Transverse colon (tissue), 4 donors: Measurements from ENCODE around the gene LRRN4. TPM values are rescaled to one million over a fixed set of nuclear protein-coding genes. Genes with fewer than 3 reads are reported as not detected.

Experiments used
- DNase-seq: peaks from one replicate; pipeline ENCODE4 v3.0.0-alpha.2; 2019
- H3K27ac ChIP-seq, 4 donors: fragments of 200-600 bp; sonication (generic); 2 replicates each; pipeline ENCODE4 v1.5.1; 2016 to 2018; ENCODE audit warnings: inconsistent platforms in 4 of 4
- H3K27me3 ChIP-seq: fragments of 200-600 bp; sonication (generic); 2 replicates; pipeline ENCODE4 v1.5.1; 2017; ENCODE audit warnings: inconsistent platforms
- H3K36me3 ChIP-seq, 4 donors: fragments of 200-600 bp; sonication (generic); 2 replicates each; pipeline ENCODE4 v1.5.1; 2017 to 2019; ENCODE audit warnings: inconsistent platforms in 4 of 4
- H3K4me1 ChIP-seq, 4 donors: fragments of 200-600 bp; sonication (generic); 2 replicates each; pipeline ENCODE4 v1.5.1; 2017 to 2020; ENCODE audit warnings: inconsistent platforms in 4 of 4
- H3K4me3 ChIP-seq, 4 donors: fragments of 200-600 bp; sonication (generic); 1 replicate in 1 of 4; 2 replicates in 3 of 4; pipeline versions ENCODE4 v1.5.1 to v1.6.1; 2017 to 2019; ENCODE audit warnings: inconsistent platforms in 4 of 4
- H3K9me3 ChIP-seq, 2 donors: fragments of 200-600 bp; sonication (generic); 2 replicates each; pipeline ENCODE4 v1.5.1; 2017 to 2019; ENCODE audit warnings: inconsistent platforms in 2 of 2
- CTCF ChIP-seq, 5 experiments: fragments of 200-600 bp in 3 of 5; fragments of 450-650 bp in 2 of 5; sonication (generic) in 3 of 5; IDR thresholded peaks; 1 replicate in 2 of 5; 2 replicates in 3 of 5; pipeline ENCODE4 v1.5.1; 2016 to 2017; ENCODE audit warnings: antibody characterized with exemption in 5 of 5, inconsistent platforms in 3 of 5, mild to moderate bottlenecking in 2 of 5, moderate library complexity in 1 of 5
- EP300 ChIP-seq: sonication (generic); formaldehyde crosslinking; IDR thresholded peaks from one replicate; pipeline ENCODE4 v1.6.1; 2017; ENCODE audit warnings: antibody characterized with exemption, low read depth
- POLR2A ChIP-seq: fragments of 450-650 bp; IDR thresholded peaks from one replicate; pipeline ENCODE4 v1.6.1; 2016; ENCODE audit warnings: antibody characterized with exemption, mild to moderate bottlenecking, moderate library complexity
- POLR2AphosphoS5 ChIP-seq, 3 donors: sonication (generic); formaldehyde crosslinking; IDR thresholded peaks; one replicate each; pipeline ENCODE4 v1.6.1; 2016; ENCODE audit warnings: antibody characterized with exemption in 3 of 3
- WGBS, 2 donors: methylation state at CpG; one replicate each; pipeline ENCODE4 v1.1.5; 2018; ENCODE audit warnings: low coverage in 1 of 2; 5-methylcytosine and 5-hydroxymethylcytosine counted together
- in situ Hi-C, 4 donors: fragments of 200-750 bp; cut with MboI; loops; one replicate each; pipeline versions ENCODE4 v1.15.0 to v1.15.1; 2017; ENCODE audit warnings: low sequenced_read_pairs in 3 of 4, low pct_ligation_motif_present in 1 of 4, low pct_unique_long_range_greater_than_20kb in 1 of 4
- intact Hi-C: fragments of 100-400 bp; cut with DNase I; formaldehyde crosslinking; loops from one replicate; pipeline ENCODE4 v1.15.1; 2023; ENCODE audit warnings: low total_unique reads
- total RNA-seq, 4 donors: library from RNA; depleted of rRNA; stranded (reverse); fragments of >200 nt; gene quantifications; one replicate each; pipeline ENCODE4 v1.1.0, GENCODE V29; 2016

Gene LRRN4
- total RNA-seq, 4 donors from 2014 or later: 0.48 TPM; not detected in 3

- TF ChIP-seq CTCF (IDR thresholded peaks at IDR 0.05) (no peak), EP300 (no peak), POLR2A (no peak), POLR2AphosphoS5 (IDR thresholded peaks at IDR 0.05) (no peak)
- Histone ChIP-seq H3K9me3 (no peaks in the 10 kb centered on the region), H3K27ac (no peak overlapping the region), H3K4me3 (no peak overlapping the region), H3K4me1 (no peaks in the 10 kb centered on the region), H3K36me3 (peaks cover 0 to 49% (median 9%) of the 10 kb centered on the region in 4 donors), H3K27me3 (no peaks in the 10 kb centered on the region)
- intact Hi-C loops (no loop called here), in situ Hi-C loops (no loop called here)
- 86 to 89% methylated on average over 3 to 5 of the region's 5 CpGs for WGBS, 2 donors
- no peak for DNase-seq
These were observed 14.1 kb downstream of the LRRN4 start for GRCh38 chr20:6039766-6040165.

- no peaks in the 10 kb centered on the region for H3K4me1 ChIP-seq
- H3K36me3 ChIP-seq: peaks cover 0 to 57% (median 12%) of the 10 kb centered on the region in 4 donors
- H3K27ac ChIP-seq: no peak overlapping the region
- no peak overlapping the region for H3K4me3 ChIP-seq
- no peaks in the 10 kb centered on the region for H3K9me3 ChIP-seq
- DNase-seq: no peak
- intact Hi-C loops: no loop called here
- in situ Hi-C loops: no loop called here
- 95% methylated on average over 3 of the region's 3 CpGs; no CpG with 5 or more reads in 1 of the 2 donors for WGBS, 2 donors
- TF ChIP-seq EP300: no peak
- TF ChIP-seq POLR2AphosphoS5 (IDR thresholded peaks at IDR 0.05): no peak
- no peak for TF ChIP-seq POLR2A
- no peak for TF ChIP-seq CTCF (IDR thresholded peaks at IDR 0.05)
- no peaks in the 10 kb centered on the region for H3K27me3 ChIP-seq
These were observed 15.6 kb downstream of the LRRN4 start for GRCh38 chr20:6038256-6038655.

GRCh38 chr20:6037082-6037481 is 16.8 kb downstream of the LRRN4 start:
- TF ChIP-seq EP300: no peak
- TF ChIP-seq POLR2AphosphoS5 (IDR thresholded peaks at IDR 0.05): no peak
- no peak for TF ChIP-seq POLR2A
- no peak for TF ChIP-seq CTCF (IDR thresholded peaks at IDR 0.05)
- intact Hi-C loops: no loop called here
- no peak for DNase-seq
- Histone ChIP-seq H3K4me1 (no peaks in the 10 kb centered on the region), H3K9me3 (no peaks in the 10 kb centered on the region), H3K27ac (no peak overlapping the region), H3K36me3 (peaks cover 0 to 59% (median 12%) of the 10 kb centered on the region in 4 donors), H3K4me3 (no peak overlapping the region), H3K27me3 (no peaks in the 10 kb centered on the region)
- in situ Hi-C loops: no loop called here
- WGBS, 2 donors: 63 to 82% methylated on average over 1 of the region's 1 CpG

- H3K36me3 ChIP-seq: peaks cover 0 to 57% (median 11%) of the 10 kb centered on the region in 4 donors
- in situ Hi-C loops (no loop called here), intact Hi-C loops (no loop called here)
- 97 to 100% methylated on average over 4 of the region's 4 CpGs for WGBS, 2 donors
- H3K27me3 ChIP-seq: no peaks in the 10 kb centered on the region
- no peaks in the 10 kb centered on the region for H3K9me3 ChIP-seq
- TF ChIP-seq POLR2AphosphoS5 (IDR thresholded peaks at IDR 0.05) (no peak), POLR2A (no peak), CTCF (IDR thresholded peaks at IDR 0.05) (no peak), EP300 (no peak)
- DNase-seq: no peak
- H3K27ac ChIP-seq: no peak overlapping the region
- no peaks in the 10 kb centered on the region for H3K4me1 ChIP-seq
- no peak overlapping the region for H3K4me3 ChIP-seq
These were observed 17.6 kb downstream of the LRRN4 start for GRCh38 chr20:6036213-6036612.
